NT2/D1 (cell line): ENCODE measurements around the gene FAM89B.

Experiments
- SUZ12 ChIP-seq: IDR thresholded peaks from 2 replicates; pipeline ENCODE4 v1.6.1; 2011; ENCODE audit not compliant: insufficient read length, insufficient read depth; ENCODE audit errors: extremely low read depth
- YY1 ChIP-seq: IDR thresholded peaks from 2 replicates; pipeline ENCODE4 v1.6.1; 2011; ENCODE audit not compliant: insufficient read length, insufficient read depth
- ZNF274 ChIP-seq: IDR thresholded peaks from 2 replicates; pipeline ENCODE4 v1.6.1; 2011; ENCODE audit warnings: mild to moderate bottlenecking, low read depth, low read length

- TF ChIP-seq YY1: no peak
- TF ChIP-seq ZNF274: no peak
- no peak for TF ChIP-seq SUZ12
Measured at GRCh38 chr11:65572356-65573051, at the start of gene FAM89B.
